MG63 (cell line): Measurements from ENCODE around the gene PLCH1. TPM values are rescaled to one million over a fixed set of nuclear protein-coding genes. Genes with fewer than 3 reads are reported as not detected.

ENCODE experiments used
- DNase-seq: peaks from one replicate; pipeline ENCODE4 v3.0.0-alpha.2; 2020
- H3K27me3 ChIP-seq: fragments of 250-450 bp; sonication (Bioruptor Pico); 2 replicates; pipeline ENCODE4 v1.5.1; 2020; ENCODE audit warnings: mild to moderate bottlenecking, moderate library complexity
- H3K36me3 ChIP-seq: fragments of 250-450 bp; sonication (Bioruptor Pico); 2 replicates; pipeline ENCODE4 v1.5.1; 2020; ENCODE audit warnings: mild to moderate bottlenecking, moderate library complexity
- H3K4me3 ChIP-seq: fragments of 250-450 bp; sonication (Bioruptor Pico); 2 replicates; pipeline ENCODE4 v1.5.1; 2020; ENCODE audit warnings: mild to moderate bottlenecking, moderate library complexity
- H3K9me3 ChIP-seq: fragments of 250-450 bp; sonication (Bioruptor Pico); 2 replicates; pipeline ENCODE4 v1.5.1; 2020; ENCODE audit warnings: mild to moderate bottlenecking, moderate library complexity
- total RNA-seq: library from RNA; depleted of rRNA; stranded (reverse); fragments of >200 nt; shearing (Covaris generic); gene quantifications from 2 replicates; pipeline ENCODE4 v1.2.3, GENCODE V29; 2014; ENCODE audit warnings: low replicate concordance; rRNA removed

Gene PLCH1, protein sequence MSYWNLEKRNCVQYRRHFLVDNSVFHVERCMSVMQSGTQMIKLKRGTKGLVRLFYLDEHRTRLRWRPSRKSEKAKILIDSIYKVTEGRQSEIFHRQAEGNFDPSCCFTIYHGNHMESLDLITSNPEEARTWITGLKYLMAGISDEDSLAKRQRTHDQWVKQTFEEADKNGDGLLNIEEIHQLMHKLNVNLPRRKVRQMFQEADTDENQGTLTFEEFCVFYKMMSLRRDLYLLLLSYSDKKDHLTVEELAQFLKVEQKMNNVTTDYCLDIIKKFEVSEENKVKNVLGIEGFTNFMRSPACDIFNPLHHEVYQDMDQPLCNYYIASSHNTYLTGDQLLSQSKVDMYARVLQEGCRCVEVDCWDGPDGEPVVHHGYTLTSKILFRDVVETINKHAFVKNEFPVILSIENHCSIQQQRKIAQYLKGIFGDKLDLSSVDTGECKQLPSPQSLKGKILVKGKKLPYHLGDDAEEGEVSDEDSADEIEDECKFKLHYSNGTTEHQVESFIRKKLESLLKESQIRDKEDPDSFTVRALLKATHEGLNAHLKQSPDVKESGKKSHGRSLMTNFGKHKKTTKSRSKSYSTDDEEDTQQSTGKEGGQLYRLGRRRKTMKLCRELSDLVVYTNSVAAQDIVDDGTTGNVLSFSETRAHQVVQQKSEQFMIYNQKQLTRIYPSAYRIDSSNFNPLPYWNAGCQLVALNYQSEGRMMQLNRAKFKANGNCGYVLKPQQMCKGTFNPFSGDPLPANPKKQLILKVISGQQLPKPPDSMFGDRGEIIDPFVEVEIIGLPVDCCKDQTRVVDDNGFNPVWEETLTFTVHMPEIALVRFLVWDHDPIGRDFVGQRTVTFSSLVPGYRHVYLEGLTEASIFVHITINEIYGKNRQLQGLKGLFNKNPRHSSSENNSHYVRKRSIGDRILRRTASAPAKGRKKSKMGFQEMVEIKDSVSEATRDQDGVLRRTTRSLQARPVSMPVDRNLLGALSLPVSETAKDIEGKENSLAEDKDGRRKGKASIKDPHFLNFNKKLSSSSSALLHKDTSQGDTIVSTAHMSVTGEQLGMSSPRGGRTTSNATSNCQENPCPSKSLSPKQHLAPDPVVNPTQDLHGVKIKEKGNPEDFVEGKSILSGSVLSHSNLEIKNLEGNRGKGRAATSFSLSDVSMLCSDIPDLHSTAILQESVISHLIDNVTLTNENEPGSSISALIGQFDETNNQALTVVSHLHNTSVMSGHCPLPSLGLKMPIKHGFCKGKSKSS (N-terminal part only)
- total RNA-seq: not detected in 2 replicates

DNA sequence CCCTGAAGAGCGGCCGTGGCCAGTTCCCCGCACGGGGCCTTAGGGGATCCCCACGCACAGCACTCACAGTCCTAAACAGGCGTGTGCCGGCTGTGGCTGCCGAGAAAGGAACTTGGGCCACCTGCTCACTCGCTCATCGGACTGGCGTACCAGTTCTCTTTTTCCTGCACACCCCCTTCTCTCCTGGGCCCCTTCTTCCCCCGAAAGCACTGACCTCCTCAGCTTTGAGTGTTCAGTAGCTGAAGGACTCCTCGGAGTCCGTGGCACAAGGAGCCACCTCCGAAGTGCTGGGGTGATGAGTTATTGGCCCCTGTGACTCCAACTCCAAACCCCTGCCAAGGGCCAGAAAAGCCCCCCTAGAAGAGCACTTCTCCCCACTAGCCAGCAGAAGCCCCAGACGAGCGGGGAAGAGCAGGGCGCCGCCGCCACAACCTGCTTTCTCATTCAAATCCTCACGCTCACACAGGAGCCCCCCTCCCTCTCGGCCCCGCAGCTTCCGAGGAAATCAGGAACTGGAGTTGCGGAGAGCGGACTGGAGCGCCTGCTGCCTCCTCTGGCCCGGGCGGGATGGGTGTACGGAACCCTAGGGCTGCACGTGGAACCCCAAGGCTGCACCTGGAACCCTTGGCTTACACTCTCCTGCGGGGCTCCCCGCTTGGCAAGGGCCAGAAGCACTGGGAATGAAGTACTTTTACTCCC lies at the start of gene PLCH1:
TSS of gene PLCH1 (minus strand) at position 446 of the 699 bp plus-strand sequence. CDS start 40,847 bp downstream, outside the sequence.
- peaks cover 35% of the 10 kb centered on the region for H3K27me3 ChIP-seq

DNA sequence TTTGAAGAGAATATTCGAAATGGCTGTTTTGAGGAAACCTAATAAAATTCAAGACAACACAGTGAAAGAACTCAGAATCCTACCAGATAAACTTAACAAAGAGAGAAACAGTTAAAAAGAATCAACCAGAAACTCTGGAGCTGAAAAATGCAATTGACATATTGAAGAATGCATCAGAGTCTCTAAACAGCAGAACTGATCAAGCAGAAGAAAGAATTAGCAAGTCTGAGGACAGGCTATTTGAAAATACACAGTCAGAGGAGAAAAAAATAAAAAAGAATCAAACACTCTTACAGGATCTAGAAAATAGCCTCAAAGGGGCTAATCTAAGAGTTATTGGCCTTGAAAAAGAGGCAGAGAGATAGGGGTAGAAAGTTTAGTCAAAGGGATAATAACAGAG lies 47.7 kb upstream of the PLCH1 start:
- Histone ChIP-seq H3K4me3 (no peak overlapping the region), H3K27me3 (no peaks in the 10 kb centered on the region), H3K9me3 (no peaks in the 10 kb centered on the region; the same call in 1 of the 2 replicates), H3K36me3 (0 out of 2 replicates have a peak, but pooled peaks cover 8% of the 10 kb centered on the region)
- DNase-seq: no peak

More for the DNA sequence above, at the start of gene PLCH1:
- DNase-seq: peak; percentile 77
- Histone ChIP-seq H3K36me3 (no peaks in the 10 kb centered on the region), H3K9me3 (no peaks in the 10 kb centered on the region), H3K4me3 (peak within 1 kb of the TSS; percentile 54)

- Histone ChIP-seq H3K36me3 (0 out of 2 replicates have a peak, but pooled peaks cover 8% of the 10 kb centered on the region), H3K27me3 (no peaks in the 10 kb centered on the region), H3K9me3 (no peaks in the 10 kb centered on the region), H3K4me3 (no peak overlapping the region)
- DNase-seq: no peak
Measured at GRCh38 chr3:155791190-155791589, 46.3 kb upstream of the PLCH1 start.

DNA sequence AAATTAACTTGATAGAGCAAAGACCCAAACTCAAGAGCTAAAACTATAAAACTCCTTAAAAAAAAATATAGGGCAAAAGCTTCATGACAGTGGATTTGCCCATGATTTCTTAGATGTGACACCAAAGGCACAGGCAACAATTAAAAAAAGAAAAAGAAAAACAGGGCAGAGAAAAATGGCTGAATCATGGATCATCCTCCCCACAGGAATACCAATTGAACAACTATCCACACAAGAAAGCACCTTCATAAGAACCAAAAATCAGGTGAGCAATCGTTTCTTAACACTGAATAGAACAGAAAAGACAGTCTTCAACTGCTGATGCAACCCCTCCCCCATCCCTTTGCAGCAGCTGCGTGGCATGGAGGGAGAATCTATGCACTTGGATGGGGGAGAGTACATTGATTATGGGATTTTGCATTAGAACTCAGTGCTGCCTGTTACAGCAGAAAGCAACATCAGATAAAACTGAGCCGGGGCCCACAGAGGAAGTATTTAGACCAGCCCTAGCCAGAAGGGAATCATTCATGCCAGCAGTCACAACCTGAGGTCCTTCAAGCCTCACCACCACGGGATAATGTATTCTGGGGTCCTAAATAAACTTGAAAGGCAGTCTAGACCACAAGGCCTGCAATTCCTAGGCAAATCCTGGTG lies 45.5 kb upstream of the PLCH1 start:
- Histone ChIP-seq H3K4me3 (no peak overlapping the region), H3K36me3 (0 out of 2 replicates have a peak, but pooled peaks cover 8% of the 10 kb centered on the region), H3K27me3 (no peaks in the 10 kb centered on the region), H3K9me3 (no peaks in the 10 kb centered on the region)
- DNase-seq: no peak

GRCh38 chr3:155785662-155786295 lies 40.9 kb upstream of the PLCH1 start:
- H3K4me3 ChIP-seq: no peak overlapping the region
- no peak for DNase-seq
- H3K27me3 ChIP-seq: no peaks in the 10 kb centered on the region
- peaks cover 3% of the 10 kb centered on the region; the same call in 1 of the 2 replicates for H3K9me3 ChIP-seq
- 0 out of 2 replicates have a peak, but pooled peaks cover under 1% of the 10 kb centered on the region for H3K36me3 ChIP-seq

DNA sequence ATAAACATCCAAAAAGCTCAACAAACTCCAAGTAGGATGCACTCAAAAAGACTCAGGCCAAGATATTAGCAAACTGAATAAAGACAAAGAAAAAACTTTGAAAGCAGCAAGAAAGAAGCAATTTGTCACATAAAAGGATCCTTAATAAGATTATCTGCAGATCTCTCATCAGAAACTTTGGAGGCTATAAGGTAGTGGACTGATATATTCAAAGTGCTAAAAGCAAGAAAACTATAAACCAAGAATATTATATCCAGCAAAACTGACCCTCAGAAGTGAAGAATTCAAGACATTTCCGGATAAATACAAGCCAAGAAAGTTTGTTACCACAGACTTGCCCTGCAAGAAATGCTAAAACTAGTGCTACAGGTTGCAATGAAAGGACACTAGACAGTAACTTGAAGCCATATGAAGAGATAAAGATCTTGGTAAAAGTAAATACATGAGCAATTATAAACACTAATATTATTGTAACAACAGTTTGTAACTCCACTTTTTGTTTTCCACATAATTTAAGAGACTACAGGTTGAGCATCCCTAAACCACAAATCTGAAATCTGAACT lies 37.6 kb upstream of the PLCH1 start:
- H3K9me3 ChIP-seq: peaks cover 3% of the 10 kb centered on the region; the same call in 1 of the 2 replicates
- no peaks in the 10 kb centered on the region for H3K36me3 ChIP-seq
- no peaks in the 10 kb centered on the region for H3K27me3 ChIP-seq

GRCh38 chr3:155780291-155780690 lies 35.4 kb upstream of the PLCH1 start:
- Histone ChIP-seq H3K27me3 (no peaks in the 10 kb centered on the region), H3K36me3 (no peaks in the 10 kb centered on the region), H3K4me3 (no peak overlapping the region), H3K9me3 (peaks cover 3% of the 10 kb centered on the region; the same call in 1 of the 2 replicates)
- no peak for DNase-seq

More for the DNA sequence above, 37.6 kb upstream of the PLCH1 start:
- no peak overlapping the region for H3K4me3 ChIP-seq
- no peak for DNase-seq

- DNase-seq: no peak
- no peaks in the 10 kb centered on the region for H3K27me3 ChIP-seq
- H3K9me3 ChIP-seq: peaks cover 3% of the 10 kb centered on the region; the same call in 1 of the 2 replicates
- H3K4me3 ChIP-seq: no peak overlapping the region
- no peaks in the 10 kb centered on the region; the same call in 1 of the 2 replicates for H3K36me3 ChIP-seq
Measured at GRCh38 chr3:155778462-155778861, 33.6 kb upstream of the PLCH1 start.

GRCh38 chr3:155772801-155773200 lies 27.9 kb upstream of the PLCH1 start:
- H3K27me3 ChIP-seq: no peaks in the 10 kb centered on the region
- H3K9me3 ChIP-seq: no peaks in the 10 kb centered on the region
- H3K36me3 ChIP-seq: no peaks in the 10 kb centered on the region; the same call in 1 of the 2 replicates
- no peak overlapping the region for H3K4me3 ChIP-seq
- DNase-seq: no peak

DNA sequence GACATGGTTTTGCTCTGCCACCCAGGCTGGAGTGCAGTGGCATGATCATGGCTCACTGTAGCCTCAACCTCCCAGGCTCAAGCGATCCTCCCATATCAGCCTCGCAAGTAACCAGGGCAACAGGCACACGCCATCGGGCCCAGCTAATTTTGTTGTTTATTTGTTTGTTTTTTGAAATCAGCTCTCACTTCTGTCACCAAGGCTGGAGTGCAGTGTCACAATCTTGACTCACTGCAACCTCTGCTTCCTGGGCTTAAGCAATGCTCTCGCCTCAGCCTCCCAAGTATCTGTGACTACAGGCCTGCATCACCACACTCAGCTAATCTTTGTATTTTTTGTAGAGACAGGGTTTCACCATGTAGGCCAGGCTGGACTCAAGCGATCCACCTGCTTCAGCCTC lies 26.3 kb upstream of the PLCH1 start:
- Histone ChIP-seq H3K4me3 (no peak overlapping the region), H3K27me3 (no peaks in the 10 kb centered on the region), H3K36me3 (no peaks in the 10 kb centered on the region; the same call in 1 of the 2 replicates), H3K9me3 (no peaks in the 10 kb centered on the region)
- no peak for DNase-seq

- H3K27me3 ChIP-seq: no peaks in the 10 kb centered on the region
- H3K36me3 ChIP-seq: no peaks in the 10 kb centered on the region
- no peaks in the 10 kb centered on the region for H3K9me3 ChIP-seq
- no peak overlapping the region for H3K4me3 ChIP-seq
- DNase-seq: no peak
Measured at GRCh38 chr3:155766206-155766605, 21.3 kb upstream of the PLCH1 start.

- no peaks in the 10 kb centered on the region for H3K36me3 ChIP-seq
- no peaks in the 10 kb centered on the region for H3K27me3 ChIP-seq
- DNase-seq: no peak
- no peaks in the 10 kb centered on the region for H3K9me3 ChIP-seq
- no peak overlapping the region for H3K4me3 ChIP-seq
Measured at GRCh38 chr3:155763870-155764463, 19.1 kb upstream of the PLCH1 start.

GRCh38 chr3:155760653-155761052 lies 15.8 kb upstream of the PLCH1 start:
- Histone ChIP-seq H3K27me3 (no peaks in the 10 kb centered on the region), H3K4me3 (no peak overlapping the region), H3K36me3 (no peaks in the 10 kb centered on the region), H3K9me3 (no peaks in the 10 kb centered on the region)
- DNase-seq: no peak

- no peak for DNase-seq
- no peaks in the 10 kb centered on the region for H3K27me3 ChIP-seq
Measured at GRCh38 chr3:155757577-155757976, 12.7 kb upstream of the PLCH1 start.

More at GRCh38 chr3:155757577-155757976, 12.7 kb upstream of the PLCH1 start:
- no peaks in the 10 kb centered on the region for H3K9me3 ChIP-seq
- H3K36me3 ChIP-seq: no peaks in the 10 kb centered on the region
- H3K4me3 ChIP-seq: no peak overlapping the region
